GM10266 (cell line): ENCODE results near the gene MET.
"Not testable (repeated sequence)": the region's sequence is repeated elsewhere in the genome, so short reads cannot be mapped to it uniquely, and the experiment has no call there.

Experiments used
- DNase-seq: peaks from one replicate; pipeline ENCODE4 v3.0.0; 2012; ENCODE audit errors: extremely low spot score
- CTCF ChIP-seq: IDR thresholded peaks from 2 replicates; pipeline ENCODE4 v1.5.1; 2012; ENCODE audit warnings: mild to moderate bottlenecking, low read depth; ENCODE audit not compliant: control insufficient read depth, insufficient read depth; ENCODE audit errors: missing control alignments

MET gene

GRCh38 chr7:116632384-116632783 is 39.6 kb upstream of the MET start:
- DNase-seq, result no peak

GRCh38 chr7:116633131-116633988 is 38.6 kb upstream of the MET start:
- peak; percentile 22 for DNase-seq

More at GRCh38 chr7:116632384-116632783, 39.6 kb upstream of the MET start:
- TF ChIP-seq CTCF, result no peak

GRCh38 chr7:116636997-116637396 is 35.0 kb upstream of the MET start:
- no peak for TF ChIP-seq CTCF
- DNase-seq, result no peak

More at GRCh38 chr7:116633131-116633988, 38.6 kb upstream of the MET start:
- no peak for TF ChIP-seq CTCF

GRCh38 chr7:116638592-116638991 is 33.4 kb upstream of the MET start:
- DNase-seq, result not testable (repeated sequence)

- DNase-seq, result no peak
- TF ChIP-seq CTCF, result no peak
Observed at GRCh38 chr7:116641551-116642153, 30.3 kb upstream of the MET start.

GRCh38 chr7:116643148-116643547 is 28.8 kb upstream of the MET start:
- not testable (repeated sequence) for DNase-seq

- TF ChIP-seq CTCF, result no peak
- no peak for DNase-seq
Observed at GRCh38 chr7:116644628-116645027, 27.4 kb upstream of the MET start.

- no peak for TF ChIP-seq CTCF
- no peak for DNase-seq
Observed at GRCh38 chr7:116647290-116647689, 24.7 kb upstream of the MET start.
